ENCODE measurements around the gene RPS6KA2.

GRCh38 chr6:166405386-166405785 is 221.7 kb downstream of the RPS6KA2 start:
- TF ChIP-seq CTCF (IDR thresholded peaks at IDR 0.05) (no peak), ZFX (IDR thresholded peaks at IDR 0.05; ENCODE audit: borderline replicate concordance) (no peak)

Data from 22Rv1 (cell line).